ENCODE measurements around the gene ATPAF1. TPM values are rescaled to one million over a fixed set of nuclear protein-coding genes. Genes with fewer than 3 reads are reported as not detected.

ATPAF1 gene
- total RNA-seq, 1 donor from 2014 or later = 35.7 TPM

GRCh38 chr1:46583494-46583893 lies 84.7 kb downstream of the ATPAF1 start:
- no peak overlapping the region for H3K27ac Mint-ChIP-seq (ENCODE audit: unreplicated experiment)
- no peak overlapping the region for H3K4me3 Mint-ChIP-seq (ENCODE audit: unreplicated experiment)

DNA sequence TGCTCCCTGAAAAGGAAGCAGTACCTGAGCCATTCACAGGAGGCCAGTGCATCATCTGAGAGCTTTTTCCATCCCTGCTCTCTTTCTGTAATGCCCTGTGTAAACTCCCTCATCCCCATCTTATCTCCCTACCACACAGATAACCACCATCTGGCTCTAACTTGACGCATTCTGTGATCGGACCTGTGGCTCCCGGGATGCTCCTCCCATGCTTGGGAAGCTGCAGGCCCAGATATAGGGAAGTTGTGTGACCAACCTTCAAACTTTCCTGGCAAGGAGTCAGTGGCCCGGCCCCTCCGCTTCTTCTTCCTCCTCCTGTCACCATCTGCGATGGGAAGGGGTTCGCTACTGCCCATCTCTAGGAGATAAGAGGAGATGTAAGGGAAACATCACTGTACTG lies 85.2 kb downstream of the ATPAF1 start:
- Mint-ChIP-seq H3K4me1 (ENCODE audit: unreplicated experiment) (no peaks in the 10 kb centered on the region), H3K27ac (ENCODE audit: unreplicated experiment) (no peak overlapping the region), H3K27me3 (ENCODE audit: unreplicated experiment) (no peaks in the 10 kb centered on the region)

More at GRCh38 chr1:46583494-46583893, 84.7 kb downstream of the ATPAF1 start:
- DNase-seq (ENCODE audit: extremely low spot score, unreplicated experiment) = no peak
- Mint-ChIP-seq H3K4me1 (ENCODE audit: unreplicated experiment) (no peaks in the 10 kb centered on the region), H3K27me3 (ENCODE audit: unreplicated experiment) (no peaks in the 10 kb centered on the region), H3K9me3 (ENCODE audit: unreplicated experiment) (no peaks in the 10 kb centered on the region), H3K36me3 (ENCODE audit: unreplicated experiment) (peaks cover 31% of the 10 kb centered on the region)
- TF ChIP-seq CTCF (IDR thresholded peaks at IDR 0.05) = no peak

More for the DNA sequence above, 85.2 kb downstream of the ATPAF1 start:
- Mint-ChIP-seq H3K4me3 (ENCODE audit: unreplicated experiment) (no peak overlapping the region), H3K9me3 (ENCODE audit: unreplicated experiment) (no peaks in the 10 kb centered on the region), H3K36me3 (ENCODE audit: unreplicated experiment) (peaks cover 31% of the 10 kb centered on the region)
- TF ChIP-seq CTCF (IDR thresholded peaks at IDR 0.05) = no peak
- DNase-seq (ENCODE audit: extremely low spot score, unreplicated experiment) = no peak

Other genes starting within 250 kb of the ATPAF1 start
- not detected in 2 replicates for gene DMBX1, start 178.5 kb downstream of the ATPAF1 start, total RNA-seq
- gene KNCN, start 116.7 kb downstream of the ATPAF1 start, total RNA-seq = not detected in 2 replicates
- gene MKNK1, start 64.1 kb downstream of the ATPAF1 start, total RNA-seq = 32.5 and 35.0 TPM in 2 replicates
- gene MOB3C, start 51.6 kb downstream of the ATPAF1 start, total RNA-seq = 9.4 and 9.6 TPM in 2 replicates
- gene TEX38, start 3.5 kb upstream of the ATPAF1 start, total RNA-seq = not detected in 2 replicates
- 57.6 and 58.9 TPM in 2 replicates for gene EFCAB14, start 50.8 kb upstream of the ATPAF1 start, total RNA-seq
- not detected in 2 replicates for gene CYP4B1, start 130.7 kb upstream of the ATPAF1 start, total RNA-seq

Data from osteocyte (in vitro differentiated cells).